GM18520 (cell line): ENCODE data around the gene TMEM11.

Experiments
- ATAC-seq: cut with Tn5 transposase; IDR thresholded peaks from one replicate; pipeline ENCODE4 v1.9.1; 2021; ENCODE audit not compliant: unreplicated experiment

Gene TMEM11

GRCh38 chr17:21164216-21164615, 49.7 kb downstream of the TMEM11 start:
- ATAC-seq: no peak

- ATAC-seq: no peak
Observed at GRCh38 chr17:21163101-21163500, 50.9 kb downstream of the TMEM11 start.

- no peak for ATAC-seq
Observed at GRCh38 chr17:21162394-21162775, 51.6 kb downstream of the TMEM11 start.

GRCh38 chr17:21161498-21162393, 52.2 kb downstream of the TMEM11 start:
- no peak for ATAC-seq

- no peak for ATAC-seq
Observed at GRCh38 chr17:21160401-21160800, 53.6 kb downstream of the TMEM11 start.

GRCh38 chr17:21157586-21158370, 56.2 kb downstream of the TMEM11 start:
- no peak for ATAC-seq

GRCh38 chr17:21152731-21153130, 61.2 kb downstream of the TMEM11 start:
- ATAC-seq: no peak

- ATAC-seq: no peak
Observed at GRCh38 chr17:21149621-21150020, 64.3 kb downstream of the TMEM11 start.
